ENCODE data around the gene TMEM164.

Gene TMEM164

DNA sequence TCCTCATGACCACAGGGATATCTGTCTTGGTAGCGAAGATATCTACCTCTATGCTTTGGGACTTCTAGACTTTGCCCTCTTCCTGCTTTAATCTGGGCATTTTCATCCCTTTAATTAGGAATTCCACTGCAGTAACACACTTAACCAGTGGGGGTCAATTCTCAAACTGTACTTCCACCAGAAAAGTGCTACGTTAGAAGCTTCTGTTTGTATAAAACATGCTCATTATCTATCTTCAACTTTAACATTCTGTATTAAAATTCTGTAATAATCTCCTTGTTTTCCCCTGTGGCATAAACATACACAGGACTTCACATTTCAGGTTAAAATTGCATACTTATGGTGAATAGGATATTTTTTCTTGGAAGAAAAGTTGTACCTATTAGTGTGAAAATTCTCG, 209.4 kb downstream of the TMEM164 start:
- DNase-seq (ENCODE audit: low read depth) = no peak

- DNase-seq (ENCODE audit: low read depth) = no peak
These were observed 210.3 kb downstream of the TMEM164 start for GRCh38 chrX:110213183-110213582.

GRCh38 chrX:110214684-110215083, 211.8 kb downstream of the TMEM164 start:
- no peak for DNase-seq (ENCODE audit: low read depth)

DNA sequence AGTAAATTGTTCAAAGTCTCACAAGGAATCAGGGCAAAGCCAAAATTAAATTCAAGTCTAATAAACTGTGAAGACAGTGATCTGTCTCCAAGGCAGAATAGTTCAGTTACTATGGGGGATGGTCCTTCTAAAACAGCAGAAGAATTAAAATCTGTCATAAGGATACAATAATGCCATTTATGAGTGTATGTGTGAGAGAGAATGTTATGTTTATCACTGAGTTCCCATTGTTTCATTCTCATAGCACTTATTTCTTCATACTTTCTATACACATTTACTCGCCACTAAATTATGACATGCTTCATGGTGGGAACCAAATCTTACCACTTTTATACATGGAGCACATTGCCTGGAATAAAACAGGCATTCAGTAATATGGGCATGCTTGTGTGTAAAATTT, 212.5 kb downstream of the TMEM164 start:
- no peak for DNase-seq (ENCODE audit: low read depth)

GRCh38 chrX:110216027-110216426, 213.1 kb downstream of the TMEM164 start:
- no peak for DNase-seq (ENCODE audit: low read depth)

DNA sequence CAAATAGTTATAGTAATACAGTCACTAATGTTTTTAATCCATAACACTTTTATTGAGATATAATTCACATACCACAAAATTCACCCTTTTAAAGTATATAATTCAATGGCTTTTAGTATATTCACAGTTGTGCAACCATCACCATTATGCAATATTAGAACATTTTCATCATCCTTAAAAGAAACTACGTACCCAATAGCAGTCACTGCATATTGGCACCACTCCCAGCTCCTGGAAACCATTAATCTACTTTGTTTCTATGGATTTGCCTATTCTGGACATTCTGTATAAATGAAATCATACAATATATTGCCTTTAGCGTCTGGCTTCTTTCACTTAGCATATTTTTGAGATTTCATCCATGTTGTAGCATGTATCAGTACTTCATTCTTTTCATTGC, 215.7 kb downstream of the TMEM164 start:
- DNase-seq (ENCODE audit: low read depth) = no peak

DNA sequence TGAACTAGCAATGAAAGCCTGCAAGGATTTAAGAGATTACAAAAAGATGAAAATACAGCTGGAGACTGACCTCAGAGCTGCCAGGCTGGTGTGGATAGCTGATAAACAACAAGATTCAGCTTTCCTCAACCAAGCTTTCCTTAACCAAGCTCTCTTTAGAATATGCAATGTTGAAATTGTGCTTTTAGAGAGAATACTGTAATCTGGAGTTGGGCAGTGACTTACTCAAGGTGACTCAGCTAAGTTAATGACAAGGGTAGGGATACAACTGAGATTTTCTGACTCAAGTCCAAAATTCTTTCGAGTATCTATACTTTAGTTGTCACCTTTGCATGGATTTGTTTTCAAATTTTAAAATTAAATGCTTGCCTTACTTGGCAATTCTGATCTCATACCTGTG, 217.0 kb downstream of the TMEM164 start:
- DNase-seq (ENCODE audit: low read depth) = no peak

DNA sequence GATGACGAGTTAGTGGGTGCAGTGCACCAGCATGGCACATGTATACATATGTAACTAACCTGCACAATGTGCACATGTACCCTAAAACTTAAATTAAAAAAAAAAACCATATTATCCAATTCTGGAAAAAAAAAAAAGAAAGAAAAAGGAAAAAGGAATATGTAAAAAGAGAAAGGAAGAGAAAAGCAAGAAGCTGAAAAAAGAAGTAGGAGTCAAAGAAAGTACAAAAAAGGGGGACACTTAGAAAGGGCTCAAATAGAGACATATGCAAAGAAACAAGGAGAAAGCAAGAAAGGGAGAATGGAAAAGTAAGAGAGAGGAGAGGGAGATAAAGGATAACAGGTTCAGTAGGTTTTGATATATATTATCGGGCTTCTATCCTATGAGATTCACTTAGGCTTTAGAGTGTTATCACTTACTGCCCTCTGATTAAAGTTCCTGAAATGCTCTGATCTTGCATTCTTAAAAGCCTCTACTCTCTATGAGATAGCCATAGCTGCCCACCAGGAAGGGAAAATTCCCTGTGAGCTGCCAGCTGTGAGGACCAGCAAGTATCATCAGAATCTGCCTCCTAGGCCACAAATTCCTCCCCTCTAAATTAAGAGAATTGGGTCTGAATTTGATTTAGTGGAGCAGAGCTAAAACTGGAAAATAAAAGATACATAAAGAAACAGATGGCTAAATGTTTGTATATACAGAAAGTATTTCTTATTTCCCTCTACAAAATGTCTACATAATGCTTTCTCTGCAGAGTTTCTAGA, 219.8 kb downstream of the TMEM164 start:
- no peak for DNase-seq (ENCODE audit: low read depth)

GRCh38 chrX:110224926-110225617, 222.2 kb downstream of the TMEM164 start:
- no peak for DNase-seq (ENCODE audit: low read depth)

DNA sequence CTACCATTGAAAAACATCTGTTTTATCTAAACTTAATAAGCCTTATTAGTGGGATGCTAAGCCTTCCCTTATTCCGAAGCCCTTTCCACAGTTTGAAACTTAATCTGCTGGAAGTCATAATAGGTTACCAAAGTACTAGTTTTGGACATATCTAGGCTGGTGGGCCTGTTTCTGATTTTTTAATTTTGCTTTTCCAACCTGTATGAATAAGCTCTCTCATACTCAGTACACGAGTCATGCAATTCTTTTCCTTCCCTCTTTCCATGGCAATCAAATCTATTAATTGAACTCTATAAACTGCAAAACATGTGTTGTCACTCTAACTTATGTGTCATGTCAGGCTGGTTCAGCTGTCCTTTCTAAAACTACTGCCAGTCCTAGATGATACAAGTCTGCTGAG, 224.0 kb downstream of the TMEM164 start:
- no peak for DNase-seq (ENCODE audit: low read depth)

Measured in activated T-cell treated with anti-CD3 and anti-CD28 coated beads for 1 hour (primary cell).